ENCODE results near the gene ZNF70.

GRCh38 chr22:23749841-23750301 is 1.0 kb downstream of the ZNF70 start:
- TF ChIP-seq TCF3 (IDR thresholded peaks at IDR 0.05; ENCODE audit: borderline replicate concordance, insufficient read depth, low read depth, low read length) (no peak), CTCF (IDR thresholded peaks at IDR 0.05 in 2 of 3, conservative IDR thresholded peaks at IDR 0.05 in 1 of 3; ENCODE audit: control insufficient read depth in 2 of 3, extremely low read depth in 1 of 3, insufficient read depth in 1 of 3, low read depth in 3 of 3, low read length in 3 of 3) (no peak)
